ENCODE data around the gene HPSE.
"Not testable (repeated sequence)": the region's sequence is repeated elsewhere in the genome, so short reads cannot be mapped to it uniquely, and the experiment has no call there.

HPSE gene

GRCh38 chr4:83335701-83336100 lies 1.1 kb upstream of the HPSE start:
- no peak for DNase-seq (ENCODE audit: low read depth in 2 of 2)

- no peak for DNase-seq (ENCODE audit: low read depth in 2 of 2)
Measured at GRCh38 chr4:83331956-83332355, 2.7 kb downstream of the HPSE start.

- DNase-seq (ENCODE audit: low read depth in 2 of 2): peak in 1 of 2 experiments; percentile 9
Measured at GRCh38 chr4:83329521-83330110, 5.0 kb downstream of the HPSE start.

- DNase-seq (ENCODE audit: low read depth in 2 of 2): no peak
Measured at GRCh38 chr4:83328521-83329187, 6.0 kb downstream of the HPSE start.

GRCh38 chr4:83326546-83326945 lies 8.1 kb downstream of the HPSE start:
- no peak for DNase-seq (ENCODE audit: low read depth in 2 of 2)

- DNase-seq (ENCODE audit: low read depth in 2 of 2): not testable (repeated sequence)
Measured at GRCh38 chr4:83325306-83325705, 9.3 kb downstream of the HPSE start.

- DNase-seq (ENCODE audit: low read depth in 2 of 2): no peak
Measured at GRCh38 chr4:83323136-83323535, 11.5 kb downstream of the HPSE start.

GRCh38 chr4:83320548-83320947 lies 14.1 kb downstream of the HPSE start:
- peak; percentile 27 to 30 for DNase-seq (ENCODE audit: low read depth in 2 of 2)

GRCh38 chr4:83318666-83319065 lies 16.0 kb downstream of the HPSE start:
- DNase-seq (ENCODE audit: low read depth in 2 of 2): no peak

- DNase-seq (ENCODE audit: low read depth in 2 of 2): no peak
Measured at GRCh38 chr4:83317671-83318070, 17.0 kb downstream of the HPSE start.

- DNase-seq (ENCODE audit: low read depth in 2 of 2): no peak
Measured at GRCh38 chr4:83316459-83317165, 18.0 kb downstream of the HPSE start.

- no peak for DNase-seq (ENCODE audit: low read depth in 2 of 2)
Measured at GRCh38 chr4:83315341-83315870, 19.2 kb downstream of the HPSE start.

- no peak for DNase-seq (ENCODE audit: low read depth in 2 of 2)
Measured at GRCh38 chr4:83308672-83309071, 26.0 kb downstream of the HPSE start.

- DNase-seq (ENCODE audit: low read depth in 2 of 2): no peak
Measured at GRCh38 chr4:83307920-83308319, 26.7 kb downstream of the HPSE start.

GRCh38 chr4:83305187-83305586 lies 29.5 kb downstream of the HPSE start:
- no peak for DNase-seq (ENCODE audit: low read depth in 2 of 2)

- DNase-seq (ENCODE audit: low read depth in 2 of 2): no peak
Measured at GRCh38 chr4:83297548-83298260, 36.9 kb downstream of the HPSE start.

- no peak for DNase-seq (ENCODE audit: low read depth in 2 of 2)
Measured at GRCh38 chr4:83293305-83294046, 41.2 kb downstream of the HPSE start.

GRCh38 chr4:83290059-83290774 lies 44.4 kb downstream of the HPSE start:
- DNase-seq (ENCODE audit: low read depth in 2 of 2): not testable (repeated sequence)

- not testable (repeated sequence) for DNase-seq (ENCODE audit: low read depth in 2 of 2)
Measured at GRCh38 chr4:83288381-83288780, 46.3 kb downstream of the HPSE start.

GRCh38 chr4:83285055-83285407 lies 49.6 kb downstream of the HPSE start:
- peak; percentile 17 for DNase-seq (ENCODE audit: low read depth in 2 of 2)
